ENCODE measurements around the gene FAM118B.

- TF ChIP-seq, protein P1, sequence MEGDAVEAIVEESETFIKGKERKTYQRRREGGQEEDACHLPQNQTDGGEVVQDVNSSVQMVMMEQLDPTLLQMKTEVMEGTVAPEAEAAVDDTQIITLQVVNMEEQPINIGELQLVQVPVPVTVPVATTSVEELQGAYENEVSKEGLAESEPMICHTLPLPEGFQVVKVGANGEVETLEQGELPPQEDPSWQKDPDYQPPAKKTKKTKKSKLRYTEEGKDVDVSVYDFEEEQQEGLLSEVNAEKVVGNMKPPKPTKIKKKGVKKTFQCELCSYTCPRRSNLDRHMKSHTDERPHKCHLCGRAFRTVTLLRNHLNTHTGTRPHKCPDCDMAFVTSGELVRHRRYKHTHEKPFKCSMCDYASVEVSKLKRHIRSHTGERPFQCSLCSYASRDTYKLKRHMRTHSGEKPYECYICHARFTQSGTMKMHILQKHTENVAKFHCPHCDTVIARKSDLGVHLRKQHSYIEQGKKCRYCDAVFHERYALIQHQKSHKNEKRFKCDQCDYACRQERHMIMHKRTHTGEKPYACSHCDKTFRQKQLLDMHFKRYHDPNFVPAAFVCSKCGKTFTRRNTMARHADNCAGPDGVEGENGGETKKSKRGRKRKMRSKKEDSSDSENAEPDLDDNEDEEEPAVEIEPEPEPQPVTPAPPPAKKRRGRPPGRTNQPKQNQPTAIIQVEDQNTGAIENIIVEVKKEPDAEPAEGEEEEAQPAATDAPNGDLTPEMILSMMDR (conservative IDR thresholded peaks at IDR 0.05; ENCODE audit: low read length): no peak
- TF ChIP-seq EZH2phosphoT487 (IDR thresholded peaks at IDR 0.05; ENCODE audit: borderline replicate concordance): no peak
Measured at GRCh38 chr11:126293726-126294125, 82.1 kb downstream of the FAM118B start.

Data from Loucy (cell line).